Progenitor cell of endocrine pancreas (in vitro differentiated cells): ENCODE results near the gene FAR2. TPM values are rescaled to one million over a fixed set of nuclear protein-coding genes. Genes with fewer than 3 reads are reported as not detected.
"Not testable (repeated sequence)": the region's sequence is repeated elsewhere in the genome, so short reads cannot be mapped to it uniquely, and the experiment has no call there.

Experiments
- DNase-seq: peaks from one replicate; pipeline ENCODE4 v3.0.0; 2021; ENCODE audit warnings: low spot score; ENCODE audit not compliant: unreplicated experiment
- H3K27ac Mint-ChIP-seq: 2 replicates; pipeline ENCODE4 v1.8.0; 2021; ENCODE audit warnings: mild to moderate bottlenecking, moderate library complexity, mixed read lengths
- H3K27me3 Mint-ChIP-seq: 2 replicates; pipeline ENCODE4 v1.8.0; 2021; ENCODE audit warnings: mixed read lengths
- H3K36me3 Mint-ChIP-seq: 2 replicates; pipeline ENCODE4 v1.8.0; 2022; ENCODE audit warnings: mixed read lengths; ENCODE audit not compliant: insufficient read depth
- H3K4me1 Mint-ChIP-seq: 2 replicates; pipeline ENCODE4 v1.8.0; 2021; ENCODE audit warnings: low read depth, mixed read lengths
- H3K4me3 Mint-ChIP-seq: 2 replicates; pipeline ENCODE4 v1.8.0; 2021; ENCODE audit warnings: low read depth, mild to moderate bottlenecking, moderate library complexity, mixed read lengths
- H3K9me3 Mint-ChIP-seq: 2 replicates; pipeline ENCODE4 v1.8.0; 2021; ENCODE audit warnings: low read depth, mixed read lengths
- total RNA-seq: library from RNA; stranded (reverse); gene quantifications from 2 replicates; pipeline ENCODE4 v1.2.1, GENCODE V29; 2021
- TF ChIP-seq, protein P1 (sequence below): fragments of 200-600 bp; sonication (generic); IDR thresholded peaks from one replicate; pipeline ENCODE4 v1.5.0; 2021; ENCODE audit warnings: antibody characterized with exemption, mild to moderate bottlenecking; ENCODE audit not compliant: unreplicated experiment

Gene FAR2
- total RNA-seq, 1 donor from 2014 or later, result 4.8 TPM

DNA sequence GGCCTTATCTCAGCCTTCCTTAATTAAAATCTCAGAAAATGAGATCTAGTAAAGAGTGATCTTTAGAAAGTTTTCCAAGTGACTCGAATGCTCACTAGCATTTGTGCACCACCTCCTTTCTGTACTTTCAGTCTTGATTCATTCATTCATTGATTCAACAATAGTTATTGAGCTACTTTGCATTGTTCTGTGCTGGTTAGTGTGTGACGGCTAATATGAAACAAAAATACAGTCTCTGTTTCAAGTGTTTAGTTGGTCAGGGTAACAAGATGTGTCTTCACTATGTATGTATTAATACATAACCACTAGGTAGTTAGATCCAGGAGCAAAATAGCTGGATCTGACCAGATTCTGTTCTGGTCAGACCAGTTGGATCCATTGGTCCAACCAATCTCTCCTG, 100.9 kb downstream of the FAR2 start:
- TF ChIP-seq, protein P1, sequence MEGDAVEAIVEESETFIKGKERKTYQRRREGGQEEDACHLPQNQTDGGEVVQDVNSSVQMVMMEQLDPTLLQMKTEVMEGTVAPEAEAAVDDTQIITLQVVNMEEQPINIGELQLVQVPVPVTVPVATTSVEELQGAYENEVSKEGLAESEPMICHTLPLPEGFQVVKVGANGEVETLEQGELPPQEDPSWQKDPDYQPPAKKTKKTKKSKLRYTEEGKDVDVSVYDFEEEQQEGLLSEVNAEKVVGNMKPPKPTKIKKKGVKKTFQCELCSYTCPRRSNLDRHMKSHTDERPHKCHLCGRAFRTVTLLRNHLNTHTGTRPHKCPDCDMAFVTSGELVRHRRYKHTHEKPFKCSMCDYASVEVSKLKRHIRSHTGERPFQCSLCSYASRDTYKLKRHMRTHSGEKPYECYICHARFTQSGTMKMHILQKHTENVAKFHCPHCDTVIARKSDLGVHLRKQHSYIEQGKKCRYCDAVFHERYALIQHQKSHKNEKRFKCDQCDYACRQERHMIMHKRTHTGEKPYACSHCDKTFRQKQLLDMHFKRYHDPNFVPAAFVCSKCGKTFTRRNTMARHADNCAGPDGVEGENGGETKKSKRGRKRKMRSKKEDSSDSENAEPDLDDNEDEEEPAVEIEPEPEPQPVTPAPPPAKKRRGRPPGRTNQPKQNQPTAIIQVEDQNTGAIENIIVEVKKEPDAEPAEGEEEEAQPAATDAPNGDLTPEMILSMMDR, result no peak
- H3K4me3 Mint-ChIP-seq, result no peak overlapping the region
- H3K9me3 Mint-ChIP-seq, result peaks cover 10% of the 10 kb centered on the region
- no peaks in the 10 kb centered on the region for H3K4me1 Mint-ChIP-seq
- no peak overlapping the region for H3K27ac Mint-ChIP-seq
- no peak for DNase-seq
- H3K27me3 Mint-ChIP-seq, result no peaks in the 10 kb centered on the region
- H3K36me3 Mint-ChIP-seq, result peaks cover 1% of the 10 kb centered on the region

DNA sequence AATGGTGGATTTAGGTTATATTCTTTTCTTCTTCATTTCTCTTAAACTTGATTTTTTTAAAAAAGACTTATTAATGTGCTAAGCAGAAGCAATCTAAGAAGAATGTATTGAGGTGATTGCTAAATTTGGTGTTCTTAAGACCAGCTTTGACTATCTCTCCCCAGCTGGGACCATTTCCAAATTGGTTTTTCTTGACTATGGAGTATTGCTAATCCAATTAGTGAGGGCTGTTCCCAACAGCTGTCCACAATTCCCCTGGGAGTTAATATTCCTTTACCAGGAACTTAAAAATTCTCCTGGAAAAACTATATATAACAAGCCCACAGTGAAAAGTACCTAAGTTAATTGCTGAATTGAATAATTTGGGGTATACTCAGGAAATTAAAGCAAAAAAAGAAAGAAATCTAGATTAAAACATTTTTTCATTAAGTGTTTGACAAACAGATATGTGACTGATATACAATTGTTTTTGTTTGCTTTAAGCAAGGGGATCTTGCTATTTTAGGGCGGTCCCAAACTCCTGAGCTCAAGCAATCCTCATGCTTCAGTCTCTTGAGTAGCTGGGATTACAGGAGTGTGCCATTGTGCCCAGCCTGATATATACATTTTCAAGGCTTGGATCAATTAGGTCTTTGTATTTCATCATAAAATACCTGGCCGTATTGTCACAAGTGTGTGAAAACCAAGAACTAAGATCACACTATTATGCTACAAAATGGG, 105.0 kb downstream of the FAR2 start:
- H3K27ac Mint-ChIP-seq, result no peak overlapping the region
- no peak for DNase-seq
- H3K4me1 Mint-ChIP-seq, result no peaks in the 10 kb centered on the region
- H3K4me3 Mint-ChIP-seq, result no peak overlapping the region
- no peaks in the 10 kb centered on the region for H3K27me3 Mint-ChIP-seq
- H3K9me3 Mint-ChIP-seq, result peaks cover 2% of the 10 kb centered on the region
- peaks cover 1% of the 10 kb centered on the region for H3K36me3 Mint-ChIP-seq
- TF ChIP-seq, protein P1, result no peak

DNA sequence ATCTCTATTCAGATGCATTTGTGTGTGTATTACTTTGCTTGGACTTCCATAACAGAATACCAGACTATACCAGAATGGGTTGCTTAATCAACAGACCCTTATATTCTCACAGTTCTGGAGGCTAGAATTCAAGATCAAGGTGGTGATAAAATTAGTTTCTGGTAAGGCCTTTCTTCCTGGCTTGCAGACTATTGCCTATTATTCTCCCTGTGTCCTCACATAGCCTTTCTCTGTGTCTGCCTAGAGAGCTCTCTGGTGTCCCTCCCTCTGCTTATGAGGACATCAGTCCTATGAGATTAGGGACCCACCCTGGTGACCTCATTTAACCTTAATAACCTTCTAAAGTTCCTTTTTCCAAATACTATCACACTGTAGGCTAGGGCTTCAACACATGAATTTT, 106.0 kb downstream of the FAR2 start:
- no peak for DNase-seq
- no peaks in the 10 kb centered on the region for H3K27me3 Mint-ChIP-seq
- no peaks in the 10 kb centered on the region for H3K4me1 Mint-ChIP-seq

DNA sequence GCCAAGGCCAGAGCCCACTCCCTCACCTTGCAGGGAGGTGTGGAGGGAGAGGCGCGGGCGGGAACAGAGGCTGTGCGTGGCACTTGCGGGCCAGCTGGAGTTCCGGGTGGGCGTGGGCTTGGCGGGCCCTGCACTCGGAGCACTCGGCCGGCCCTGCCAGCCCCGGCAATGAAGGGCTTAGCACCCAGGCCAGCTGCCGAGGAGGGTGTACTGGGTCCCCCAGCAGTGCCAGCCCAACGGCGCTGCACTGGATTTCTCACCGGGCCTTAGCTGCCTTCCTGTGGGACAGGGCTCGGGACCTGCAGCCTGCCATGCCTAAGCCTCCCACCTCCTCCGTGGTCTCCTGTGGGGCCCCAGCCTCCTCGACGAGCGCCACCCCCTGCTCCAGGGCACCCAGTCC, 107.5 kb downstream of the FAR2 start:
- Mint-ChIP-seq H3K4me1 (no peaks in the 10 kb centered on the region), H3K27me3 (no peaks in the 10 kb centered on the region), H3K27ac (no peak overlapping the region), H3K36me3 (no peaks in the 10 kb centered on the region), H3K4me3 (no peak overlapping the region), H3K9me3 (peaks cover 4% of the 10 kb centered on the region)
- DNase-seq, result no peak
- TF ChIP-seq, protein P1, result no peak

More for the DNA sequence above, 106.0 kb downstream of the FAR2 start:
- H3K9me3 Mint-ChIP-seq, result no peaks in the 10 kb centered on the region
- no peak overlapping the region for H3K4me3 Mint-ChIP-seq
- TF ChIP-seq, protein P1, result no peak
- no peaks in the 10 kb centered on the region for H3K36me3 Mint-ChIP-seq
- no peak overlapping the region for H3K27ac Mint-ChIP-seq

DNA sequence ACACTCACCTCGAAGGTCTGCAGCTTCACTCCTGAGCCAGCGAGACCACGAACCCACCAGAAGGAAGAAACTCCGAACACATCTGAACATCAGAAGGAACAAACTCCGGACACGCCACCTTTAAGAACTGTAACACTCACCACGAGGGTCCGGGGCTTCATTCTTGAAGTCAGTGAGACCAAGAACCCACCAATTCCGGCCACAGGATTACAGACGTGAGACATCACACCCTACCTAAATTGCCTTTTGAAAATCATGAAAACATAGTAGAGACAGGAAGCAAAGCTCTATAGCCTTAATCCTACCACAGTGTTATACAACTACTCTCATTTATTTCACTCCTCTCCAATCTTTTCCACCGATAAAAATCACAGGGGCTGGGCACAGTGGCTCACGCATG, 108.6 kb downstream of the FAR2 start:
- H3K36me3 Mint-ChIP-seq, DNase-seq, H3K4me1 Mint-ChIP-seq, H3K27me3 Mint-ChIP-seq, H3K9me3 Mint-ChIP-seq, H3K4me3 Mint-ChIP-seq, H3K27ac Mint-ChIP-seq: not testable (repeated sequence)

DNA sequence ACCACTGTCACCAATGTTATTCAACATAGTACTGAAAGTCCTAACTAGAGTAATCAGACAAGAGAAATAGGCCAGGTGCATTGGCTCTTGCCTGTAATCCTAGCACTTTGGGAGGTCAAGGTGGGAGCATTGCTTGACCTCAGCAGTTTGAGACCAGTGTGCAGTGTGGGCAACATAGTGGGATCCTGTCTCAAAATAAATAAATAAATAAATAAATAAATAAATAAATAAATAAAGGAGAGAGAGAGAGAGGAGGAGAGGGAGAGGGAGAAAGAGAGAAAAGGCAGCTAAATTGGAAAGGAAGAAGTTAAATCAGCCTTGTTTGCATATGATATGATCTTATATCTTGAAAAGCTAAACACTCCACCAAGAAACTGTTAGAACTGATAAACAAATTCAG, 115.3 kb downstream of the FAR2 start:
- Mint-ChIP-seq H3K4me3 (no peak overlapping the region), H3K27me3 (no peaks in the 10 kb centered on the region), H3K9me3 (peaks cover 15% of the 10 kb centered on the region), H3K36me3 (peaks cover 1% of the 10 kb centered on the region), H3K4me1 (no peaks in the 10 kb centered on the region), H3K27ac (no peak overlapping the region)
- TF ChIP-seq, protein P1, result no peak
- DNase-seq, result no peak
